HEK293 (cell line): Measurements from ENCODE around the gene RHOG.

Source experiments
- CTCF ChIA-PET: fragments of 350-600 bp; formaldehyde crosslinking; extraction: SDS; loops from one replicate; lab custom pipeline; 2021; ENCODE audit warnings: antibody characterized with exemption; lab: Yijun Ruan, JAX
- POLR2A ChIA-PET: fragments of 300-600 bp; formaldehyde crosslinking; extraction: SDS; loops from one replicate; lab custom pipeline; 2020; ENCODE audit warnings: antibody characterized with exemption, inconsistent platforms; lab: Yijun Ruan, JAX
- H3K27ac ChIP-seq: fragments of 200-500 bp; sonication (Bioruptor generic); 2 replicates; pipeline ENCODE4 v1.5.1; 2014; ENCODE audit warnings: low read depth, low read length, control low read depth, inconsistent platforms; ENCODE audit errors: extremely low read depth
- H3K36me3 ChIP-seq, 2 experiments: fragments of 200-500 bp in 1 of 2; sonication (Bioruptor generic) in 1 of 2; 1 replicate in 1 of 2; 2 replicates in 1 of 2; pipeline ENCODE4 v1.5.1; 2014 to 2017; ENCODE audit warnings: inconsistent platforms in 2 of 2, low read length in 2 of 2; ENCODE audit not compliant: control insufficient read depth in 2 of 2, insufficient read depth in 1 of 2
- H3K4me1 ChIP-seq: fragments of 200-500 bp; sonication (Bioruptor generic); 2 replicates; pipeline ENCODE4 v1.5.1; 2014; ENCODE audit warnings: mild to moderate bottlenecking, low read length, inconsistent platforms; ENCODE audit not compliant: control insufficient read depth, insufficient read depth
- H3K4me3 ChIP-seq: 2 replicates; pipeline ENCODE4 v1.5.1; 2011; ENCODE audit warnings: low read depth, mild to moderate bottlenecking, control low read depth, low read length, moderate library complexity
- H3K9me3 ChIP-seq: fragments of 200-500 bp; sonication (Bioruptor generic); 2 replicates; pipeline ENCODE4 v1.5.1; 2014; ENCODE audit warnings: low read depth, low read length, inconsistent platforms; ENCODE audit not compliant: control insufficient read depth, insufficient read depth
- BCL11B ChIP-seq: fragments of 450-650 bp; formaldehyde crosslinking; IDR thresholded peaks from 2 replicates; pipeline ENCODE4 v1.5.1; 2016; ENCODE audit warnings: low read depth, missing biosample characterization, missing genetic modification characterization
- ELK4 ChIP-seq: IDR thresholded peaks from 2 replicates; pipeline ENCODE4 v1.6.1; 2011; ENCODE audit warnings: mild to moderate bottlenecking, low read depth, low read length, borderline replicate concordance
- HOXC10 ChIP-seq: sonication (generic); formaldehyde crosslinking; IDR thresholded peaks from 2 replicates; pipeline ENCODE4 v1.8.1; 2023; ENCODE audit warnings: mild to moderate bottlenecking, missing genetic modification reagents
- HOXD13 ChIP-seq: sonication (generic); formaldehyde crosslinking; IDR thresholded peaks from 2 replicates; pipeline ENCODE4 v1.8.0; 2022; ENCODE audit warnings: missing genetic modification reagents, borderline replicate concordance
- KLF10 ChIP-seq: fragments of 450-650 bp; IDR thresholded peaks from 2 replicates; pipeline ENCODE4 v1.5.1; 2018; ENCODE audit warnings: missing biosample characterization, mild to moderate bottlenecking, missing genetic modification characterization
- ZBTB11 ChIP-seq: fragments of 450-650 bp; formaldehyde crosslinking; conservative IDR thresholded peaks from 2 replicates; pipeline ENCODE4 v1.5.1; 2016; ENCODE audit warnings: low read depth, missing biosample characterization, missing genetic modification characterization
- ZNF133 ChIP-seq: fragments of 450-650 bp; formaldehyde crosslinking; IDR thresholded peaks from 2 replicates; pipeline ENCODE4 v1.5.1; 2016; ENCODE audit warnings: missing biosample characterization, missing genetic modification characterization
- ZNF155 ChIP-seq: fragments of 450-650 bp; formaldehyde crosslinking; IDR thresholded peaks from 2 replicates; pipeline ENCODE4 v1.5.1; 2016; ENCODE audit warnings: missing biosample characterization, missing genetic modification characterization
- ZNF175 ChIP-seq: fragments of 450-650 bp; formaldehyde crosslinking; IDR thresholded peaks from 2 replicates; pipeline ENCODE4 v1.5.1; 2016; ENCODE audit warnings: missing biosample characterization, missing genetic modification characterization
- ZNF19 ChIP-seq: fragments of 450-650 bp; formaldehyde crosslinking; IDR thresholded peaks from 2 replicates; pipeline ENCODE4; 2016; ENCODE audit warnings: missing biosample characterization, missing genetic modification characterization, low read depth
- ZNF214 ChIP-seq: fragments of 450-650 bp; formaldehyde crosslinking; IDR thresholded peaks from 2 replicates; pipeline ENCODE4 v1.5.1; 2017; ENCODE audit warnings: missing biosample characterization, mild to moderate bottlenecking, missing genetic modification characterization, borderline replicate concordance
- ZNF280D ChIP-seq: fragments of 450-650 bp; formaldehyde crosslinking; IDR thresholded peaks from 2 replicates; pipeline ENCODE4 v1.5.1; 2016; ENCODE audit warnings: missing biosample characterization, missing genetic modification characterization
- ZNF366 ChIP-seq: fragments of 450-650 bp; formaldehyde crosslinking; conservative IDR thresholded peaks from 2 replicates; pipeline ENCODE4 v1.5.1; 2016; ENCODE audit warnings: missing biosample characterization, missing genetic modification characterization
- ZNF398 ChIP-seq: fragments of 450-650 bp; formaldehyde crosslinking; IDR thresholded peaks from 2 replicates; pipeline ENCODE4 v1.5.1; 2017; ENCODE audit warnings: missing biosample characterization, missing genetic modification characterization
- ZNF501 ChIP-seq: fragments of 450-650 bp; formaldehyde crosslinking; IDR thresholded peaks from 2 replicates; pipeline ENCODE4 v1.5.1; 2016; ENCODE audit warnings: missing biosample characterization, missing genetic modification characterization
- ZNF624 ChIP-seq: fragments of 450-650 bp; formaldehyde crosslinking; IDR thresholded peaks from 2 replicates; pipeline ENCODE4 v1.5.1; 2017; ENCODE audit warnings: missing biosample characterization, missing genetic modification characterization
- ZNF660 ChIP-seq: fragments of 450-650 bp; IDR thresholded peaks from 2 replicates; pipeline ENCODE4 v1.5.1; 2018; ENCODE audit warnings: missing biosample characterization, mild to moderate bottlenecking, missing genetic modification characterization
- ZNF692 ChIP-seq: fragments of 450-650 bp; formaldehyde crosslinking; IDR thresholded peaks from 2 replicates; pipeline ENCODE4 v1.5.1; 2016; ENCODE audit warnings: missing biosample characterization, missing genetic modification characterization
- ZNF701 ChIP-seq: fragments of 450-650 bp; formaldehyde crosslinking; IDR thresholded peaks from 2 replicates; pipeline ENCODE4 v1.5.1; 2016; ENCODE audit warnings: missing biosample characterization, missing genetic modification characterization
- ZNF830 ChIP-seq: fragments of 450-650 bp; IDR thresholded peaks from 2 replicates; pipeline ENCODE4 v1.5.0; 2018; ENCODE audit warnings: missing biosample characterization, missing genetic modification characterization, low read depth, mild to moderate bottlenecking, moderate library complexity
- ZSCAN30 ChIP-seq: fragments of 450-650 bp; IDR thresholded peaks from 2 replicates; pipeline ENCODE4 v1.5.1; 2018; ENCODE audit warnings: missing biosample characterization, mild to moderate bottlenecking, missing genetic modification characterization, moderate library complexity
- ZSCAN5A ChIP-seq: fragments of 450-650 bp; formaldehyde crosslinking; IDR thresholded peaks from 2 replicates; pipeline ENCODE4 v1.5.1; 2016; ENCODE audit warnings: missing biosample characterization, missing genetic modification characterization

RHOG gene

GRCh38 chr11:3834349-3834663 lies 6.5 kb downstream of the RHOG start:
- Histone ChIP-seq H3K9me3 (no peaks in the 10 kb centered on the region), H3K4me3 (no peak overlapping the region), H3K36me3 (peaks cover 0 to 62% of the 10 kb centered on the region in 2 experiments; a peak in 2 of 3 replicates), H3K27ac (no peak overlapping the region), H3K4me1 (no peaks in the 10 kb centered on the region)
- ChIA-PET POLR2A (no interaction called here), CTCF (interaction anchor here (0.6 to 1.7 kb wide), 2 partner anchors 9 to 241 kb away, joined by 3 to 8 read pairs; no protein-coding TSS in a partner anchor)
- TF ChIP-seq ZSCAN30 (tag by site-specific recombination) (no peak), ELK4 (no peak), ZBTB11 (tag by site-specific recombination) (no peak), ZNF692 (tag by site-specific recombination) (no peak), ZNF366 (tag by site-specific recombination) (no peak), ZNF830 (tag by site-specific recombination) (no peak), BCL11B (tag by site-specific recombination) (no peak), HOXC10 (CRISPR knock-in tag) (no peak), HOXD13 (CRISPR knock-in tag) (no peak), ZNF660 (tag by site-specific recombination) (no peak), ZNF214 (no peak), KLF10 (tag by site-specific recombination) (no peak), ZNF133 (tag by site-specific recombination) (no peak)

- Histone ChIP-seq H3K36me3 (peaks cover 0 to 58% of the 10 kb centered on the region in 2 experiments; a peak in 2 of 3 replicates), H3K4me1 (no peaks in the 10 kb centered on the region), H3K4me3 (no peak overlapping the region), H3K27ac (no peak overlapping the region), H3K9me3 (no peaks in the 10 kb centered on the region)
- ChIA-PET POLR2A (interaction anchor here (0.6 kb wide), 1 partner anchor 22 kb away, joined by 3 read pairs; the partner anchor contains the start of gene STIM1), CTCF (interaction anchor here (0.6 to 1.7 kb wide), 7 partner anchors 8 to 239 kb away, joined by 3 to 8 read pairs (median 5); partner anchors contain the start of genes PGAP2 and STIM1)
- no peak for TF ChIP-seq ZNF19 (tag by site-specific recombination)
- TF ChIP-seq ZNF624 (tag by site-specific recombination) = no peak
- no peak for TF ChIP-seq ZNF398
- no peak for TF ChIP-seq ZNF501 (tag by site-specific recombination)
- TF ChIP-seq ZNF175 (tag by site-specific recombination) = no peak
- no peak for TF ChIP-seq ZSCAN5A
- TF ChIP-seq ZNF280D (tag by site-specific recombination) = no peak
- no peak for TF ChIP-seq ZNF701
- TF ChIP-seq ZNF155 (tag by site-specific recombination) = no peak
These were observed 7.3 kb downstream of the RHOG start for GRCh38 chr11:3833449-3833848.
